ENCODE measurements around the gene INVS. TPM values are rescaled to one million over a fixed set of nuclear protein-coding genes. Genes with fewer than 3 reads are reported as not detected.
"Not testable (repeated sequence)": the region's sequence is repeated elsewhere in the genome, so short reads cannot be mapped to it uniquely, and the experiment has no call there.

The INVS gene
- total RNA-seq, 1 donor from 2014 or later = 22.3 TPM

- no peaks in the 10 kb centered on the region for H3K36me3 ChIP-seq
- TF ChIP-seq, protein P1, sequence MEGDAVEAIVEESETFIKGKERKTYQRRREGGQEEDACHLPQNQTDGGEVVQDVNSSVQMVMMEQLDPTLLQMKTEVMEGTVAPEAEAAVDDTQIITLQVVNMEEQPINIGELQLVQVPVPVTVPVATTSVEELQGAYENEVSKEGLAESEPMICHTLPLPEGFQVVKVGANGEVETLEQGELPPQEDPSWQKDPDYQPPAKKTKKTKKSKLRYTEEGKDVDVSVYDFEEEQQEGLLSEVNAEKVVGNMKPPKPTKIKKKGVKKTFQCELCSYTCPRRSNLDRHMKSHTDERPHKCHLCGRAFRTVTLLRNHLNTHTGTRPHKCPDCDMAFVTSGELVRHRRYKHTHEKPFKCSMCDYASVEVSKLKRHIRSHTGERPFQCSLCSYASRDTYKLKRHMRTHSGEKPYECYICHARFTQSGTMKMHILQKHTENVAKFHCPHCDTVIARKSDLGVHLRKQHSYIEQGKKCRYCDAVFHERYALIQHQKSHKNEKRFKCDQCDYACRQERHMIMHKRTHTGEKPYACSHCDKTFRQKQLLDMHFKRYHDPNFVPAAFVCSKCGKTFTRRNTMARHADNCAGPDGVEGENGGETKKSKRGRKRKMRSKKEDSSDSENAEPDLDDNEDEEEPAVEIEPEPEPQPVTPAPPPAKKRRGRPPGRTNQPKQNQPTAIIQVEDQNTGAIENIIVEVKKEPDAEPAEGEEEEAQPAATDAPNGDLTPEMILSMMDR (IDR thresholded peaks at IDR 0.05) = no peak
- H3K9me3 ChIP-seq = no peaks in the 10 kb centered on the region
- H3K27me3 ChIP-seq (ENCODE audit: low read depth) = no peaks in the 10 kb centered on the region
- ATAC-seq = no peak
- H3K4me3 ChIP-seq = no peak overlapping the region
- intact Hi-C loops (cut with DNase I) = no loop called here
- DNase-seq = no peak
- peaks cover 23% of the 10 kb centered on the region for H3K4me1 ChIP-seq
- no peak overlapping the region for H3K27ac ChIP-seq
Observed at GRCh38 chr9:100087218-100087617, 11.8 kb upstream of the INVS start.

- DNase-seq = no peak
- H3K4me1 ChIP-seq = peaks cover 18% of the 10 kb centered on the region
Observed at GRCh38 chr9:100088202-100088601, 10.8 kb upstream of the INVS start.

GRCh38 chr9:100090880-100091279 lies 8.2 kb upstream of the INVS start:
- TF ChIP-seq, protein P1 (IDR thresholded peaks at IDR 0.05) = no peak

More at GRCh38 chr9:100088202-100088601, 10.8 kb upstream of the INVS start:
- H3K27me3 ChIP-seq (ENCODE audit: low read depth) = no peaks in the 10 kb centered on the region
- H3K4me3 ChIP-seq = no peak overlapping the region
- no peak for ATAC-seq
- intact Hi-C loops (cut with DNase I) = no loop called here
- H3K9me3 ChIP-seq = no peaks in the 10 kb centered on the region
- no peaks in the 10 kb centered on the region for H3K36me3 ChIP-seq
- no peak overlapping the region for H3K27ac ChIP-seq
- TF ChIP-seq, protein P1 (IDR thresholded peaks at IDR 0.05) = no peak

DNA sequence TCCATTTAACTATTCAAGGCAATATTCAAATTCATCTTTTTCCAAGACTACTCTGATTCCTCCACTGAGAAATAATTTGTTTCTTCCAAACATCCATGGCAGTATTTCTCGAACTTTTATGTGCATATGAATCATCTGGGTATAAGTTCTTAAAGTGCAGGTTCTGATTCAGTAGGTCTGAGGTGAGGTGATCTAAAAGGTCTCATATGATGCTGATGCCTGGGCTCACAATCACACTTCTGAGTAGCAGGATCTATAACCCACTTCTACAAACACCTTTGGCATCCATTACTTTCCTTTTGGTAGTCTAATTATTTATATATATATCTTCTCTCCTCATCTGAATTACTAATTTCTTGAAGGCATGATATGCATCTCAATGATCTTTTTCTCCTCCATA lies 7.4 kb upstream of the INVS start:
- H3K4me1 ChIP-seq = peaks cover 21% of the 10 kb centered on the region
- TF ChIP-seq, protein P1 (IDR thresholded peaks at IDR 0.05) = no peak
- no peak overlapping the region for H3K4me3 ChIP-seq
- no peak for ATAC-seq
- H3K27me3 ChIP-seq (ENCODE audit: low read depth) = no peaks in the 10 kb centered on the region
- no peak overlapping the region for H3K27ac ChIP-seq
- no peaks in the 10 kb centered on the region for H3K36me3 ChIP-seq
- H3K9me3 ChIP-seq = no peaks in the 10 kb centered on the region
- intact Hi-C loops (cut with DNase I) = no loop called here
- no peak for DNase-seq

More at GRCh38 chr9:100090880-100091279, 8.2 kb upstream of the INVS start:
- H3K36me3 ChIP-seq = no peaks in the 10 kb centered on the region
- H3K27me3 ChIP-seq (ENCODE audit: low read depth) = no peaks in the 10 kb centered on the region
- no peak overlapping the region for H3K4me3 ChIP-seq
- DNase-seq (no peak), ATAC-seq (no peak)
- intact Hi-C loops (cut with DNase I) = no loop called here
- no peak overlapping the region for H3K27ac ChIP-seq
- H3K4me1 ChIP-seq = peaks cover 14% of the 10 kb centered on the region
- H3K9me3 ChIP-seq = no peaks in the 10 kb centered on the region

GRCh38 chr9:100092066-100092465 lies 7.0 kb upstream of the INVS start:
- Histone ChIP-seq H3K9me3 (no peaks in the 10 kb centered on the region), H3K4me3 (no peak overlapping the region), H3K36me3 (no peaks in the 10 kb centered on the region), H3K4me1 (peaks cover 25% of the 10 kb centered on the region), H3K27me3 (ENCODE audit: low read depth) (no peaks in the 10 kb centered on the region), H3K27ac (no peak overlapping the region)
- no peak for DNase-seq
- intact Hi-C loops (cut with DNase I) = no loop called here
- no peak for ATAC-seq
- TF ChIP-seq, protein P1 (IDR thresholded peaks at IDR 0.05) = no peak

GRCh38 chr9:100094411-100094810 lies 4.6 kb upstream of the INVS start:
- H3K27ac ChIP-seq; H3K9me3 ChIP-seq; H3K4me3 ChIP-seq; H3K27me3 ChIP-seq (ENCODE audit: low read depth); H3K36me3 ChIP-seq; DNase-seq; ATAC-seq; intact Hi-C loops (cut with DNase I): not testable (repeated sequence)
- peaks cover 37% of the 10 kb centered on the region for H3K4me1 ChIP-seq

Measured in lower lobe of right lung (tissue), 2 donors.